Activated naive CD4-positive, alpha-beta T cell treated with anti-CD3 and anti-CD28 coated beads, Interleukin-2, amount 10 ng/mL, durations not matched to agents 7 days and 5 days (primary cell): Measurements from ENCODE around the gene AATK.

Source experiments
- CTCF ChIA-PET: fragments of 350-600 bp; sonication (Branson Sonifier 250); formaldehyde crosslinking; loops from one replicate; lab custom pipeline; 2021; ENCODE audit warnings: antibody characterized with exemption; lab: Charles Lee
- DNase-seq: peaks from one replicate; pipeline ENCODE4 v3.0.0-alpha.2; 2020
- H3K27ac Mint-ChIP-seq: one replicate; pipeline ENCODE4 v1.8.0; 2021; ENCODE audit warnings: mild to moderate bottlenecking, moderate library complexity, mixed read lengths
- H3K27me3 Mint-ChIP-seq: one replicate; pipeline ENCODE4 v1.8.0; 2021; ENCODE audit warnings: mild to moderate bottlenecking, mixed read lengths
- H3K36me3 Mint-ChIP-seq: one replicate; pipeline ENCODE4 v1.8.0; 2021; ENCODE audit warnings: mixed read lengths
- H3K4me1 Mint-ChIP-seq: one replicate; pipeline ENCODE4 v1.8.0; 2021; ENCODE audit warnings: mixed read lengths
- H3K4me3 Mint-ChIP-seq: one replicate; pipeline ENCODE4 v1.8.0; 2021; ENCODE audit warnings: mild to moderate bottlenecking, moderate library complexity, mixed read lengths
- H3K9me3 Mint-ChIP-seq: one replicate; pipeline ENCODE4 v1.8.0; 2021; ENCODE audit warnings: mixed read lengths

The AATK gene

GRCh38 chr17:81112450-81112849 lies 53.6 kb downstream of the AATK start:
- Mint-ChIP-seq H3K4me1 (no peaks in the 10 kb centered on the region), H3K27ac (no peak overlapping the region), H3K9me3 (no peaks in the 10 kb centered on the region), H3K36me3 (no peaks in the 10 kb centered on the region), H3K27me3 (no peaks in the 10 kb centered on the region), H3K4me3 (no peak overlapping the region)
- no peak for DNase-seq
- CTCF ChIA-PET: no interaction called here

GRCh38 chr17:81111066-81111465 lies 55.0 kb downstream of the AATK start:
- Mint-ChIP-seq H3K27ac (no peak overlapping the region), H3K9me3 (no peaks in the 10 kb centered on the region), H3K4me1 (no peaks in the 10 kb centered on the region), H3K36me3 (no peaks in the 10 kb centered on the region), H3K27me3 (no peaks in the 10 kb centered on the region), H3K4me3 (no peak overlapping the region)
- CTCF ChIA-PET: interaction anchor here (0.7 kb wide), 1 partner anchor 9 kb away, joined by 3 read pairs; no protein-coding TSS in a partner anchor
- no peak for DNase-seq

- H3K27ac Mint-ChIP-seq: no peak overlapping the region
- no peaks in the 10 kb centered on the region for H3K9me3 Mint-ChIP-seq
- no peaks in the 10 kb centered on the region for H3K4me1 Mint-ChIP-seq
- no peak for DNase-seq
- no peaks in the 10 kb centered on the region for H3K36me3 Mint-ChIP-seq
- no peak overlapping the region for H3K4me3 Mint-ChIP-seq
- no peaks in the 10 kb centered on the region for H3K27me3 Mint-ChIP-seq
- CTCF ChIA-PET: no interaction called here
These were observed 55.5 kb downstream of the AATK start for GRCh38 chr17:81110488-81111040.

- DNase-seq: no peak
- CTCF ChIA-PET: no interaction called here
- no peaks in the 10 kb centered on the region for H3K4me1 Mint-ChIP-seq
- no peak overlapping the region for H3K4me3 Mint-ChIP-seq
- H3K9me3 Mint-ChIP-seq: no peaks in the 10 kb centered on the region
- H3K27me3 Mint-ChIP-seq: no peaks in the 10 kb centered on the region
- no peaks in the 10 kb centered on the region for H3K36me3 Mint-ChIP-seq
- H3K27ac Mint-ChIP-seq: no peak overlapping the region
These were observed 56.1 kb downstream of the AATK start for GRCh38 chr17:81109957-81110356.

- H3K36me3 Mint-ChIP-seq: no peaks in the 10 kb centered on the region
- H3K27me3 Mint-ChIP-seq: no peaks in the 10 kb centered on the region
- CTCF ChIA-PET: no interaction called here
- no peak overlapping the region for H3K4me3 Mint-ChIP-seq
- DNase-seq: no peak
- no peaks in the 10 kb centered on the region for H3K4me1 Mint-ChIP-seq
- no peak overlapping the region for H3K27ac Mint-ChIP-seq
- H3K9me3 Mint-ChIP-seq: no peaks in the 10 kb centered on the region
These were observed 57.8 kb downstream of the AATK start for GRCh38 chr17:81108220-81108619.

- Mint-ChIP-seq H3K4me1 (no peaks in the 10 kb centered on the region), H3K9me3 (no peaks in the 10 kb centered on the region), H3K4me3 (no peak overlapping the region), H3K27me3 (no peaks in the 10 kb centered on the region), H3K36me3 (no peaks in the 10 kb centered on the region), H3K27ac (no peak overlapping the region)
- no peak for DNase-seq
- CTCF ChIA-PET: no interaction called here
These were observed 59.3 kb downstream of the AATK start for GRCh38 chr17:81106716-81107115.

- CTCF ChIA-PET: interaction anchor here (0.7 to 3.4 kb wide), 5 partner anchors 68 to 115 kb away, joined by 3 to 17 read pairs (median 11); no protein-coding TSS in a partner anchor
- Mint-ChIP-seq H3K27me3 (peaks cover 20% of the 10 kb centered on the region), H3K4me1 (no peaks in the 10 kb centered on the region), H3K4me3 (no peak overlapping the region), H3K27ac (no peak overlapping the region), H3K36me3 (no peaks in the 10 kb centered on the region), H3K9me3 (no peaks in the 10 kb centered on the region)
- DNase-seq: no peak
These were observed 62.6 kb downstream of the AATK start for GRCh38 chr17:81103379-81103778.

- Mint-ChIP-seq H3K27ac (no peak overlapping the region), H3K36me3 (no peaks in the 10 kb centered on the region), H3K4me3 (no peak overlapping the region), H3K9me3 (no peaks in the 10 kb centered on the region), H3K4me1 (no peaks in the 10 kb centered on the region), H3K27me3 (peaks cover 25% of the 10 kb centered on the region)
- CTCF ChIA-PET: interaction anchor here (1.0 to 3.4 kb wide), 7 partner anchors 12 to 114 kb away, joined by 4 to 17 read pairs (median 5); no protein-coding TSS in a partner anchor
- DNase-seq: no peak
These were observed 63.2 kb downstream of the AATK start for GRCh38 chr17:81102869-81103268.

GRCh38 chr17:81102352-81102751 lies 63.7 kb downstream of the AATK start:
- Mint-ChIP-seq H3K4me3 (no peak overlapping the region), H3K27ac (no peak overlapping the region), H3K36me3 (no peaks in the 10 kb centered on the region), H3K27me3 (peaks cover 31% of the 10 kb centered on the region), H3K4me1 (no peaks in the 10 kb centered on the region), H3K9me3 (no peaks in the 10 kb centered on the region)
- DNase-seq: no peak
- CTCF ChIA-PET: interaction anchor here (0.8 to 3.4 kb wide), 11 partner anchors 9 to 675 kb away, joined by 3 to 17 read pairs (median 4); no protein-coding TSS in a partner anchor

- Mint-ChIP-seq H3K36me3 (no peaks in the 10 kb centered on the region), H3K27ac (no peak overlapping the region), H3K9me3 (no peaks in the 10 kb centered on the region), H3K4me1 (peaks cover under 1% of the 10 kb centered on the region), H3K4me3 (no peak overlapping the region), H3K27me3 (peaks cover 36% of the 10 kb centered on the region)
- CTCF ChIA-PET: interaction anchor here (0.7 to 3.4 kb wide), 14 partner anchors 9 to 674 kb away, joined by 3 to 17 read pairs (median 4); no protein-coding TSS in a partner anchor
- peak; percentile 91 for DNase-seq
These were observed 64.3 kb downstream of the AATK start for GRCh38 chr17:81101614-81102306.

- H3K36me3 Mint-ChIP-seq: no peaks in the 10 kb centered on the region
- peaks cover 47% of the 10 kb centered on the region for H3K27me3 Mint-ChIP-seq
- no peaks in the 10 kb centered on the region for H3K9me3 Mint-ChIP-seq
- DNase-seq: no peak
- no peak overlapping the region for H3K4me3 Mint-ChIP-seq
- CTCF ChIA-PET: no interaction called here
- no peak overlapping the region for H3K27ac Mint-ChIP-seq
- peaks cover 11% of the 10 kb centered on the region for H3K4me1 Mint-ChIP-seq
These were observed 65.4 kb downstream of the AATK start for GRCh38 chr17:81100668-81101067.

- Mint-ChIP-seq H3K36me3 (no peaks in the 10 kb centered on the region), H3K27me3 (peaks cover 54% of the 10 kb centered on the region), H3K4me1 (peaks cover 18% of the 10 kb centered on the region), H3K4me3 (no peak overlapping the region), H3K27ac (no peak overlapping the region), H3K9me3 (no peaks in the 10 kb centered on the region)
- no peak for DNase-seq
- CTCF ChIA-PET: interaction anchor here (1.3 kb wide), 1 partner anchor 111 kb away, joined by 3 read pairs; no protein-coding TSS in a partner anchor
These were observed 66.1 kb downstream of the AATK start for GRCh38 chr17:81099888-81100287.

GRCh38 chr17:81097943-81098308 lies 68.1 kb downstream of the AATK start:
- H3K27me3 Mint-ChIP-seq: peaks cover 73% of the 10 kb centered on the region
- no peaks in the 10 kb centered on the region for H3K9me3 Mint-ChIP-seq
- H3K4me1 Mint-ChIP-seq: peaks cover 28% of the 10 kb centered on the region
- CTCF ChIA-PET: interaction anchor here (0.6 to 1.7 kb wide), 8 partner anchors 10 to 112 kb away, joined by 3 to 12 read pairs (median 4); no protein-coding TSS in a partner anchor
- H3K27ac Mint-ChIP-seq: no peak overlapping the region
- DNase-seq: no peak
- no peak overlapping the region for H3K4me3 Mint-ChIP-seq
- no peaks in the 10 kb centered on the region for H3K36me3 Mint-ChIP-seq

- Mint-ChIP-seq H3K4me1 (peaks cover 28% of the 10 kb centered on the region), H3K4me3 (no peak overlapping the region)
These were observed 68.7 kb downstream of the AATK start for GRCh38 chr17:81097134-81097942.

More at GRCh38 chr17:81097134-81097942, 68.7 kb downstream of the AATK start:
- CTCF ChIA-PET: interaction anchor here (0.6 to 1.7 kb wide), 10 partner anchors 10 to 111 kb away, joined by 3 to 12 read pairs (median 4); no protein-coding TSS in a partner anchor
- H3K27ac Mint-ChIP-seq: no peak overlapping the region
- H3K36me3 Mint-ChIP-seq: no peaks in the 10 kb centered on the region
- peaks cover 73% of the 10 kb centered on the region for H3K27me3 Mint-ChIP-seq
- peak; percentile 43 for DNase-seq
- H3K9me3 Mint-ChIP-seq: no peaks in the 10 kb centered on the region
